H1 (cell line): ENCODE data around the gene STXBP6. TPM values are rescaled to one million over a fixed set of nuclear protein-coding genes. Genes with fewer than 3 reads are reported as not detected.
A peak's percentile ranks its signal among the peaks of the same experiment; 100 is the strongest.

Experiments
- ATF2 ChIP-seq: IDR thresholded peaks from 2 replicates; pipeline ENCODE4 v1.6.1; 2012; ENCODE audit warnings: low read length, inconsistent platforms
- ATF3 ChIP-seq: IDR thresholded peaks from 2 replicates; pipeline ENCODE4 v1.6.1; 2011; ENCODE audit warnings: low read depth, mild to moderate bottlenecking, low read length; ENCODE audit not compliant: insufficient read depth
- BRCA1 ChIP-seq: IDR thresholded peaks from 2 replicates; pipeline ENCODE4 v1.6.1; 2012; ENCODE audit warnings: low read depth, low read length, improper control_type of control experiment
- CHD1 ChIP-seq: IDR thresholded peaks from 2 replicates; pipeline ENCODE4 v1.6.1; 2012; ENCODE audit warnings: low read depth, low read length, improper control_type of control experiment
- CHD2 ChIP-seq: IDR thresholded peaks from 2 replicates; pipeline ENCODE4 v1.6.1; 2012; ENCODE audit warnings: low read length, improper control_type of control experiment
- CREB1 ChIP-seq: IDR thresholded peaks from 2 replicates; pipeline ENCODE4 v1.6.1; 2012; ENCODE audit warnings: inconsistent platforms
- CTBP2 ChIP-seq: IDR thresholded peaks from 2 replicates; pipeline ENCODE4 v1.7.0; 2011; ENCODE audit warnings: borderline replicate concordance, mild to moderate bottlenecking, moderate library complexity, mixed read lengths, low read length; ENCODE audit not compliant: insufficient read depth, insufficient read length
- EZH2 ChIP-seq: fragments of 200-600 bp; sonication (generic); IDR thresholded peaks from 2 replicates; pipeline ENCODE4 v1.7.1; 2012; ENCODE audit warnings: low read depth, mild to moderate bottlenecking, moderate library complexity, low read length, inconsistent platforms; ENCODE audit not compliant: severe bottlenecking
- GABPA ChIP-seq: IDR thresholded peaks from 2 replicates; pipeline ENCODE4 v1.6.1; 2011; ENCODE audit warnings: mild to moderate bottlenecking, low read length, moderate library complexity, borderline replicate concordance; ENCODE audit not compliant: insufficient read depth
- JUND ChIP-seq: IDR thresholded peaks from 2 replicates; pipeline ENCODE4 v1.6.1; 2011; ENCODE audit warnings: mild to moderate bottlenecking, improper control_type of control experiment, low read length
- NANOG ChIP-seq: IDR thresholded peaks from 2 replicates; pipeline ENCODE4 v1.6.1; 2011; ENCODE audit warnings: low read length, low read depth, mild to moderate bottlenecking, inconsistent platforms; ENCODE audit not compliant: insufficient read depth, poor library complexity, severe bottlenecking
- PHF8 ChIP-seq: fragments of 200-600 bp; sonication (generic); conservative IDR thresholded peaks from 2 replicates; pipeline ENCODE4 v1.7.1; 2012; ENCODE audit warnings: low read depth, mild to moderate bottlenecking, inconsistent platforms, low read length, moderate library complexity
- POLR2A ChIP-seq, 2 experiments: IDR thresholded peaks; 1 replicate in 1 of 2; 2 replicates in 1 of 2; pipeline ENCODE4 v1.6.1; 2011; ENCODE audit warnings: low read depth in 2 of 2, low read length in 2 of 2, mild to moderate bottlenecking in 2 of 2; ENCODE audit errors: control extremely low read depth in 1 of 2
- SAP30 ChIP-seq: fragments of 300-600 bp; sonication (generic); IDR thresholded peaks from 2 replicates; pipeline ENCODE4 v1.7.1; 2012; ENCODE audit warnings: low read length, moderate library complexity, mild to moderate bottlenecking, inconsistent platforms; ENCODE audit not compliant: insufficient read depth, insufficient replicate concordance
- SIRT6 ChIP-seq: IDR thresholded peaks from one replicate; pipeline ENCODE4 v1.7.1; 2012; ENCODE audit warnings: low read length, inconsistent platforms
- SP1 ChIP-seq: IDR thresholded peaks from 2 replicates; pipeline ENCODE4 v1.6.1; 2011; ENCODE audit warnings: low read depth, low read length
- SP2 ChIP-seq: IDR thresholded peaks from 2 replicates; pipeline ENCODE4 v1.6.1; 2012; ENCODE audit warnings: mild to moderate bottlenecking, low read length, inconsistent platforms
- SP4 ChIP-seq: IDR thresholded peaks from 2 replicates; pipeline ENCODE4 v1.6.1; 2012; ENCODE audit warnings: low read length, inconsistent platforms
- SRF ChIP-seq: IDR thresholded peaks from 2 replicates; pipeline ENCODE4 v1.6.1; 2011; ENCODE audit warnings: mild to moderate bottlenecking, low read depth, low read length, moderate library complexity
- TAF1 ChIP-seq: IDR thresholded peaks from 2 replicates; pipeline ENCODE4 v1.6.1; 2011; ENCODE audit warnings: mild to moderate bottlenecking, low read depth, low read length
- TAF7 ChIP-seq: optimal IDR thresholded peaks from 2 replicates; pipeline ENCODE3; 2011; ENCODE audit warnings: low read depth, mild to moderate bottlenecking, inconsistent platforms, low read length, moderate library complexity, borderline replicate concordance
- TBP ChIP-seq: IDR thresholded peaks from 2 replicates; pipeline ENCODE4 v1.6.1; 2011; ENCODE audit warnings: low read depth, low read length, improper control_type of control experiment
- polyA plus RNA-seq, 7 experiments: library from polyadenylated mRNA; depleted of rRNA in 3 of 7; stranded (reverse) in 5 of 7; unstranded in 2 of 7; fragments of >200 nt in 5 of 7; fragments of 200-250 nt in 2 of 7; gene quantifications; 1 replicate in 5 of 7; 2 replicates in 1 of 7; 4 replicates in 1 of 7; pipeline versions ENCODE4 v1.2.1 to v1.2.3, GENCODE V29; 2011 to 2013; ENCODE audit warnings: missing spikeins in 2 of 7, mixed read lengths in 2 of 7
- total RNA-seq: library from RNA; stranded (reverse); fragmentation: NEBNext Ultra II Directional; extraction: Animal tissue kit (Norgen Biotek cat#: 25700); gene quantifications from 2 replicates; pipeline ENCODE4 v1.2.1, GENCODE V29; 2021

STXBP6 gene
- total and polyA plus RNA-seq, 2 of the 8 experiments (the other 6 are each of a cell fraction or from before 2014, with no cell fraction given): 9.4 to 18.1 TPM

GRCh38 chr14:24943024-24943423 lies 106.9 kb downstream of the STXBP6 start (continued):
- no peak for TF ChIP-seq TAF7
- no peak for TF ChIP-seq SP2
- TF ChIP-seq CTBP2: no peak
- no peak for TF ChIP-seq SP4
- no peak for TF ChIP-seq GABPA
- TF ChIP-seq ATF3: no peak
- no peak for TF ChIP-seq CHD1
- no peak for TF ChIP-seq CREB1
- peak; percentile 17 for TF ChIP-seq NANOG
- no peak for TF ChIP-seq ATF2
- peak; percentile 54 for TF ChIP-seq SP1
- TF ChIP-seq CHD2: no peak
- TF ChIP-seq BRCA1: no peak
- TF ChIP-seq EZH2: no peak
- peak in 1 of 2 experiments; percentile 51; a peak in 2 of 3 replicates for TF ChIP-seq POLR2A (IDR thresholded peaks at IDR 0.05; ENCODE audit: control extremely low read depth in 1 of 2, low read depth in 2 of 2, low read length in 2 of 2)
- TF ChIP-seq TBP: peak; percentile 31; the same call in 1 of the 2 replicates
- TF ChIP-seq TAF1: peak; percentile 38; the same call in 1 of the 2 replicates
- TF ChIP-seq SAP30: no peak
- TF ChIP-seq SIRT6: no peak
- no peak for TF ChIP-seq PHF8
- TF ChIP-seq JUND: no peak
- no peak for TF ChIP-seq SRF
